NOMO-1 (cell line): ENCODE measurements around the gene BAIAP3.

Experiments used
- DNase-seq, 2 experiments: peaks; one replicate each; lab custom pipeline; 2025; ENCODE audit not compliant: unreplicated experiment in 2 of 2; lab: John Stamatoyannopoulos, UW

The BAIAP3 gene

DNA sequence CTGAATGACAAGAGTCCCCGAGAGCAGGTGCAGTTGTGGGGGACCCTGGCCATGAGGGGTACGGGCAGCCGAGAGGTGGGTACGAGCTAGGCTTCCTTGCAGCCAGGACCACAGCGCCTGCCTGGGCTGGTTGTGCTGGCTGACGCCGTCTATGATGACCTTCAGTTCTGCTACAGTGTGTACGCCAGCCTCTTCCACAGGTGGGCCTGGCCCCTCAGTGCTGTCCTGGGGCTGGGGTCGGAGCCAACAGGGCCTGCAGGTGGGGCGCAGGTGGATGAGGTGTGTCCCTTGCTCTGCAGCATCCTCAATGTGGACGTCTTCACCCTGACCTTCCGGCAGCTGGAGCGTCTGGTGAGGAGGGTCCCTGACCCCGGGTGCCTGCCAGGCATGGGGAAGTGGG, 11.1 kb downstream of the BAIAP3 start:
- DNase-seq = no peak

GRCh38 chr16:1345087-1345486, 11.6 kb downstream of the BAIAP3 start:
- no peak for DNase-seq

DNA sequence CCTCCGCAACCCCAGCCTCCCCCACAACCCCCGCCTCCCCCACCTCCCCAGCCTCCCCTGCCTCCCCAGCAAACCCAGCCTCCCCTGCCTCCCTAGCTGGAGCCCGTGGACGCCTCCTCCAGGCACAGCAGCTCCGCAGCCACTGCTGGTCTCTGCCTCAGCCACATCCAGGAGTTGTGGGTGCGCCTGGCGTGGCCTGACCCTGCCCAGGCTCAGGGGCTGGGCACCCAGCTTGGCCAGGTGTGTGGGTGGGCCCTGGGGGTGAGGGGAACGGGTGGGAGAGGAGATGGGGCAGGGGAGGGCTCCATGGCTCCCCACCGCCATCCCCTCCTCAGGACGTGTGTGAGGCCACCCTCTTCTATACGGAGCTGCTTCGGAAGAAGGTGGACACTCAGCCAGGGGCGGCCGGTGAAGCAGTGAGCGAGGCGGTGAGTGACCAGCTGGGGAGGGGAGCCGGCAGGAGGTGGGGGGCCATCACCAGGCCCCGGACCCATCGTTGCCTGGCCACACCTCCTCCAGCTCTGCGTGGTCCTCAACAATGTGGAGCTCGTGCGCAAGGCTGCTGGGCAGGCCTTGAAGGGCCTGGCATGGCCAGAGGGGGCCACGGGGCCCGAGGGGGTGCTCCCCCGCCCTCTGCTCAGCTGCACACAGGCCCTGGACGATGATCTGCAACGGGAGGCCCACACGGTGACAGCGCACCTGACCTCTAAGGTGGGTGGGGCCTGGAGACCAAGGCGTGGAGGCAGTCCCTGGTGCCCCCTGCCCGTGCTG, 12.4 kb downstream of the BAIAP3 start:
- no peak for DNase-seq

DNA sequence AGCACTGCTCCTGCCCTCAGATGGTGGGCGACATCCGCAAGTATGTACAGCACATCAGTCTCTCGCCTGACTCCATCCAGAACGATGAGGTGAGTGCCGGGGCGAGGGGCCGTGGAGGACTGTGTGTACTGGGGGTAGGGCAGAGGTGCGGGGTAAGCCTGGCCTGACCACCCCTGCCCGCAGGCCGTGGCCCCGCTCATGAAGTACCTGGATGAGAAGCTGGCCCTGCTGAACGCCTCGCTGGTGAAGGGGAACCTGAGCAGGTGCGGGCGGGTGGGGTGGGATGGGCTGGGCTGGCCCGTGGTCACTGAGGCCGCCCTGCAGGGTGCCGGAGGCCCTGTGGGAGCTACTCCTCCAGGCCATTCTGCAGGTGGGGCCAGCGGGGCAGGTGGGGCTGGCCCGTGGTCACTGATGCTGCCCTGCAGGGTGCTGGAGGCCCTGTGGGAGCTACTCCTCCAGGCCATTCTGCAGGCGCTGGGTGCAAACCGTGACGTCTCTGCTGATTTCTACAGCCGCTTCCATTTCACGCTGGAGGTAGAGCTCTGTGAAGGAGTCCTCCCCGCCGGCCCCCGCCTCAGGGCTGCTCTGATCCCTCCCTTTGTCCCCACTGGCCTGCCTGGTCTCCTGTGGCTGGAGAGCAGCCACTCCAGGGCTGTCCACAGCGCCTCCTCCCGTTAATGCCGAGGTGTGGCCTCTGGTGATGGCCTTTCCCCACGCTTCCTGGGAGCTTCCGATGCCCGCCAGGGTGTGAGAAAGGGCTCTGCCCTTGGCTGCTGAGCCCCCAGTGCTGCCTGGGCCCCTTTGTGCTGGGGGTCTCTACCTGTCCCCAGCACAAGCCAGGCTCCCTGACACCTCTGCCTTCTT, 13.2 kb downstream of the BAIAP3 start:
- DNase-seq = no peak

DNA sequence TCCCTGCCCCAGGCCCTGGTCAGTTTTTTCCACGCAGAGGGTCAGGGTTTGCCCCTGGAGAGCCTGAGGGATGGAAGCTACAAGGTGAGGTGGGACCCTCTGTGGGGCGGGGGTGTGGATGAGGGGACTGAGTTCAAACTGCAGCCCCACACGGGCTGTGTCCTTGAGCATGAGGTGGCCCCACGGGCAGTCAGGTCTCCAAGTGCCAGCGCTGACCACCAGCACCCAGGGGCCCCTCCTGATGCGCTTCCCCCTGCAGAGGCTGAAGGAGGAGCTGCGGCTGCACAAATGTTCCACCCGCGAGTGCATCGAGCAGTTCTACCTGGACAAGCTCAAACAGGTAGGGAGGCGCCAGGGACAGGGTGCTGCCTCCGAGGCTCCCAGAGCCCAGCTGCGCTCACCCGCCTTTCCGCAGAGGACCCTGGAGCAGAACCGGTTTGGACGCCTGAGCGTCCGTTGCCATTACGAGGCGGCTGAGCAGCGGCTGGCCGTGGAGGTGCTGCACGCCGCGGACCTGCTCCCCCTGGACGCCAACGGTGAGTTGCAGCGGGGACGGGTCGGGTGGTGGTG, 13.9 kb downstream of the BAIAP3 start:
- no peak for DNase-seq

GRCh38 chr16:1347962-1348361, 14.5 kb downstream of the BAIAP3 start:
- no peak for DNase-seq

GRCh38 chr16:1348441-1348840, 15.0 kb downstream of the BAIAP3 start:
- DNase-seq = no peak

GRCh38 chr16:1348926-1349325, 15.5 kb downstream of the BAIAP3 start:
- DNase-seq = no peak

- DNase-seq = no peak
These were observed 15.9 kb downstream of the BAIAP3 start for GRCh38 chr16:1349351-1349750.

GRCh38 chr16:1349951-1350350, 16.5 kb downstream of the BAIAP3 start:
- no peak for DNase-seq

- no peak for DNase-seq
These were observed 17.2 kb downstream of the BAIAP3 start for GRCh38 chr16:1350691-1351090.

DNA sequence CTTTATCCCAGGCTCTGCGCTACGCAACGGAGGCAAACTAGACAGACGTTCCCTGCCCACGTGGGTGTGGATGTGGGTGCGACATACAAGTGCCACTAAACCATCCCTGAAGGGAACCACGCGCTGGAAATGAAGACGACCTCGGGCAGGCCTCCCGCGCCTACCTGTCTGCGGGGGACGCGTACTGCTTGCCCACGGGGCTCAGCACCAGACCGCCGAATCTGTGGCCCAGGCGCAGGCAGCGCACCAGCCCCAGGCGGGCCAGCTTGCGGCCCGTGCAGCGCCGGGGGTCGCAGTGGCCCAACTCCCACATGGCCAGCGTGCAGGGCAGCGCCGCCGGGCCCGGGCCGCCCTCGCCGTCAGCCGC, 17.8 kb downstream of the BAIAP3 start:
- no peak for DNase-seq

GRCh38 chr16:1351582-1352362, 18.3 kb downstream of the BAIAP3 start, which contains the start of the genes GNPTG and TSR3:
TSS of gene GNPTG (plus strand) at chr16:1351931. CDS start at chr16:1351966, 35 bp downstream.
TSS of gene TSR3 (minus strand) at chr16:1351878. CDS start at chr16:1351804, 74 bp downstream.
- DNase-seq = peak; percentile 56 to 86

GRCh38 chr16:1354815-1355540, 21.5 kb downstream of the BAIAP3 start:
- no peak for DNase-seq

DNA sequence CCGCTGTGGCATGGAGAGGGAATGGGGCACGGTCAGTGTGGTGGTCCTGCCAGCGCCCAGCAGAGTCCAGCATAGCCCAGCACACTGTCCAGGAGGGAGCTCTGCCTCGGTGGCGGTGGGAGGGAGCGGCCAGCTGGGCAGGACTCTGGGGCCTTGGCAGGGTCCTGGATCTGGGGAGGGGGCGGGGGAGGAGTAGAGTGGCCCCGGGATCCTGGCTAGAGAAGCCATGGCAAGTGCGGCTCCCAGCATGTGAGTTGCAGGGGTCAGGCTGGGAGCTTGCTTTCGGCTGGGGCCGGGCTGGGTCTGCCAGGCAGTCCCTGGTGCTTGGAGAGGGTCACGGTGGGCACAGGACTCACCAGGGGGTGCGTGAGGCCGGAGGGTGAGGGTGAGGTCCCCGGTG, 22.1 kb downstream of the BAIAP3 start:
- DNase-seq = no peak

DNA sequence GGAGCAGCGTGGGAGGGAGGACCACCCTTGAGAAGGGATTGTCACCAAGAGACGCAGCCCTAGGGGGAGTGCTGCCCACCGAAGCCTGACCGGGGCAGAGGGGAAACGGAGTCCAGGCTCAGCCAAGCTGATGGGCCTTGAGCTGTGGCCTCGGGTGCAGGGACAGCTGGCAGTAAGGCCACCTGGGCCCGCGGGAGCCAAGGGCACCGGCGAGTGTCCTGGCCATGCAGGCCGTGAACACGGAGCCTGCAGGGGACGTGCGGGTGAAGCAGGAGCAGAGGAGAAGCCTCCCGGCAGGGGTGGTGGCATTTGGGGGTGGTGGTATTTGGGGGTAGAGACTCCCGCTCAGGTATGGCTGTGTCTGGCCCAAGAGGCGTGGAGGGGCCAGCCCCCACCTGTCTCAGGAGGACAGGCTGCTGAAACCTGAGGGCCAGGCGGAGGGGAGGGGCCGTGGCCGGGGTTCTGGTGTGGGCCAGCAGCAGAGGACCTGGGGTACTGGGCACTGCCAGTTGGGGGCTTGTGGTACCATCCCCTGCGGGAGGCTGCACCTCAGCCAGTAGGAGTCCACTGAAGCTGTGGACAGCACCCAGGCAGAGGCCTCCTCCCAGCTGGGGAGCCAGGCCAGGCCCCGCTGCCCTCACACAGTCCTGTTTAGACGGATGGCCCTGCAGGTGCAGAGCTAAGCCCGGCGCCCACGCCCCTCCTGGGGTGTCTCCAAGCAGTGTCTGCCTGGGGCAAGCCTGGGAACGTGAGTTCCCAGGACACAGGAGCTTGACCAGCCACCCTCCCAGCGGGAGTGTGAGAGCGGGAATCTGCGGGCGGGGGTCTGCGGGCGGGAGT, 22.8 kb downstream of the BAIAP3 start:
- no peak for DNase-seq

DNA sequence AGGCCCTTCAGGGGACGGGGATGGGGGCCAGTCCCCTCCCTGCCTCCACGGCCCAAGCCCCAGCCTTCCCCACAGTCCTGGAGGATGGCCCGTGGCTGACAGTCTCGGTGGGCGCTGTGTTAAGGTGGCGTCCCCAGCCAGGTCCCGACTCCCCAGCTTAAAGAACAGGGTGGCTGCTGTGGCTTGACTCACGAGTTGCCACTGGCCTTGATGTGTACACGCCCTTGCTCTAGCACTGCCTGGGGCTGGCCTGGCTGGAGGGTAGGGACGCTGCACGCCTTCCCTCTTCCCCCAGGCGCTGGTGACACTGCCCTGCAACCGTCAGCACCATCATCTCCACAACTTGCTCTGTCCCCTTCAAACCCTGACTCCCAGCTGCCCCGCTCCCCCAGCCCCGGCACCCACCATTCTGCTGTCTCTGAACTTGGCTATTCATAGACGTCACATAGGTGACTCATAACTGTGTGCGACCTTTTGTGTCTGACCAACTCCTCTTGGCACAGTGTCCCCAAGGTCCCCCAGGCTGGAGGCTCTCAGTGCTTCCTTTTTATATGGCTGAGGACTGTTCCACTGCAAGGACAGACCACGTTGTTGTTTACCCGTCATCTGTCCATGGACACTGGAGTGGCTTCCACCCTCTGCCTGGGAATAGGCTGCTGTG, 24.6 kb downstream of the BAIAP3 start:
- no peak for DNase-seq

- no peak for DNase-seq
These were observed 28.4 kb downstream of the BAIAP3 start for GRCh38 chr16:1361685-1362360.
